Body of pancreas (tissue), 4 donors: Measurements from ENCODE around the gene COMMD10. TPM values are rescaled to one million over a fixed set of nuclear protein-coding genes. Genes with fewer than 3 reads are reported as not detected.

ENCODE experiments used
- ATAC-seq: fragments of 150-250 bp; one replicate; pipeline ENCODE4 v1.9.1; 2016
- DNase-seq, 4 donors: peaks; one replicate each; pipeline ENCODE4 v3.0.0-alpha.2; 2019
- H3K27ac ChIP-seq, 4 donors: fragments of 200-600 bp; sonication (generic); 1 replicate in 3 of 4; 2 replicates in 1 of 4; pipeline versions ENCODE4 v1.5.1 to v1.6.1; 2016 to 2019; ENCODE audit warnings: mild to moderate bottlenecking in 1 of 4, mixed read lengths in 1 of 4, moderate library complexity in 1 of 4
- H3K27me3 ChIP-seq, 2 donors: fragments of 200-600 bp; sonication (generic); one replicate each; pipeline ENCODE4 v1.6.0; 2016; ENCODE audit warnings: mild to moderate bottlenecking in 1 of 2
- H3K36me3 ChIP-seq, 2 donors: fragments of 200-600 bp; sonication (generic); replicated peaks in 1 of 2; 2 replicates each; pipeline ENCODE4 v1.5.1; 2016; ENCODE audit warnings: low read depth in 2 of 2; ENCODE audit not compliant: insufficient read depth in 1 of 2
- H3K4me1 ChIP-seq: fragments of 200-600 bp; sonication (generic); one replicate; pipeline ENCODE4 v1.6.0; 2016
- H3K4me3 ChIP-seq, 2 donors: fragments of 200-600 bp; sonication (generic); 1 replicate in 1 of 2; 2 replicates in 1 of 2; pipeline ENCODE4 v1.5.1; 2016 to 2019
- H3K9me3 ChIP-seq, 3 donors: fragments of 200-600 bp; sonication (generic); 1 replicate in 2 of 3; 2 replicates in 1 of 3; pipeline ENCODE4 v1.5.1; 2016
- POLR2A ChIP-seq, 3 donors: fragments of 450-650 bp; IDR thresholded peaks; one replicate each; pipeline ENCODE4 v1.6.1; 2016; ENCODE audit warnings: antibody characterized with exemption in 3 of 3, mild to moderate bottlenecking in 2 of 3
- WGBS, 2 donors: methylation state at CpG; one replicate each; pipeline ENCODE4 v1.1.5; 2017; 5-methylcytosine and 5-hydroxymethylcytosine counted together
- intact Hi-C: fragments of 100-400 bp; cut with DNase I; formaldehyde crosslinking; loops from one replicate; pipeline ENCODE4 v1.15.1; 2023
- total RNA-seq, 2 donors: library from RNA; depleted of rRNA; stranded (reverse); fragments of >200 nt; gene quantifications; one replicate each; pipeline ENCODE4 v1.1.0, GENCODE V29; 2016
- TF ChIP-seq, protein P1 (sequence below), 7 experiments: fragments of 450-650 bp in 4 of 7; fragments of 200-600 bp in 3 of 7; sonication (generic) in 3 of 7; IDR thresholded peaks; one replicate each; pipeline ENCODE4 v1.5.1; 2016 to 2019; ENCODE audit warnings: antibody characterized with exemption in 7 of 7

The COMMD10 gene
- total RNA-seq, 2 donors from 2014 or later: 26.5 to 27.0 TPM

DNA sequence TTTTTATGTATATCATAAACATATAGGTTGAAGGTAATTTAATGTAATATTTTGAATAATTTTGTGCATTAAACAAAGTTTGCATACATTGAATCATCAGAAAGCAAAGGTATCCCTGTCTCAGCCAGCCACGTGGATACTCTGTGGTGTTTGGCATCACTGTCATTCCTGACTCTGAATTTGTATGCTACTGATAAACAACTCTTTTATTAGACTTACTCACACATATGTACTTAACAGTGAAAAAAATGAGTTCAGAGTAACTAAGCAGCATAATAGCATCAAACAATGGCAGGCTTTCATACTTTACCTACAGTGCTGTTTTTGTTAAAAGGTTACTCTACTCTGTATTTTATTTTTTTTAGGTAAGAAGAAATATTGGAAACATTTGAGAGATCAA is 171.9 kb downstream of the COMMD10 start:
- H3K4me1 ChIP-seq: no peaks in the 10 kb centered on the region
- H3K27ac ChIP-seq: no peak overlapping the region
- no peaks in the 10 kb centered on the region for H3K27me3 ChIP-seq
- TF ChIP-seq, protein P1, sequence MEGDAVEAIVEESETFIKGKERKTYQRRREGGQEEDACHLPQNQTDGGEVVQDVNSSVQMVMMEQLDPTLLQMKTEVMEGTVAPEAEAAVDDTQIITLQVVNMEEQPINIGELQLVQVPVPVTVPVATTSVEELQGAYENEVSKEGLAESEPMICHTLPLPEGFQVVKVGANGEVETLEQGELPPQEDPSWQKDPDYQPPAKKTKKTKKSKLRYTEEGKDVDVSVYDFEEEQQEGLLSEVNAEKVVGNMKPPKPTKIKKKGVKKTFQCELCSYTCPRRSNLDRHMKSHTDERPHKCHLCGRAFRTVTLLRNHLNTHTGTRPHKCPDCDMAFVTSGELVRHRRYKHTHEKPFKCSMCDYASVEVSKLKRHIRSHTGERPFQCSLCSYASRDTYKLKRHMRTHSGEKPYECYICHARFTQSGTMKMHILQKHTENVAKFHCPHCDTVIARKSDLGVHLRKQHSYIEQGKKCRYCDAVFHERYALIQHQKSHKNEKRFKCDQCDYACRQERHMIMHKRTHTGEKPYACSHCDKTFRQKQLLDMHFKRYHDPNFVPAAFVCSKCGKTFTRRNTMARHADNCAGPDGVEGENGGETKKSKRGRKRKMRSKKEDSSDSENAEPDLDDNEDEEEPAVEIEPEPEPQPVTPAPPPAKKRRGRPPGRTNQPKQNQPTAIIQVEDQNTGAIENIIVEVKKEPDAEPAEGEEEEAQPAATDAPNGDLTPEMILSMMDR (IDR thresholded peaks at IDR 0.05): no peak
- TF ChIP-seq POLR2A (IDR thresholded peaks at IDR 0.05): no peak
- ATAC-seq: no peak
- H3K4me3 ChIP-seq: no peak overlapping the region
- no peaks in the 10 kb centered on the region for H3K36me3 ChIP-seq
- 86 to 97% methylated on average over 1 of the region's 1 CpG for WGBS, 2 donors
- H3K9me3 ChIP-seq: no peaks in the 10 kb centered on the region
- no peak for DNase-seq
- intact Hi-C loops: no loop called here

DNA sequence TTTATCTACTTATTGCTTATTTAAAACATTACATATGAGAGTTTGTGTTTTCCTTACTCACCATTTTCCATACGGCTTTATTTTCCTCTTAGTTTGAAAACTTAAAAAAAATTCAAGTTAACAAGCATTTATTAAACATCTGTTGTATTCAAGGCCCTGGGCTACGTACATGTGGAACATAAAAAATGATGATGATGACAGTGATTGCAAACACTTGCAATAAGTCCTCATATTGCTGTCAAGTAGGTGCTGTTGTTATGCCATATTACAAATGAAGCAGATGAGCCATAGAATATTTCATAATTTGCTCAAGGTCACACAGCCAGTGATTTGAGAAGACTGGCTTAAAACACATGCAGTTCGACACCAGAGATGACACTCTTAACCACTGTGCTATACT is 180.6 kb downstream of the COMMD10 start:
- TF ChIP-seq, protein P1 (IDR thresholded peaks at IDR 0.05): no peak
- TF ChIP-seq POLR2A (IDR thresholded peaks at IDR 0.05): no peak
- no peaks in the 10 kb centered on the region for H3K9me3 ChIP-seq
- H3K4me1 ChIP-seq: no peaks in the 10 kb centered on the region
- ATAC-seq (no peak), DNase-seq (no peak)
- no peaks in the 10 kb centered on the region for H3K36me3 ChIP-seq
- intact Hi-C loops: no loop called here
- no peaks in the 10 kb centered on the region for H3K27me3 ChIP-seq
- no peak overlapping the region for H3K27ac ChIP-seq
- 94 to 95% methylated on average over 3 of the region's 3 CpGs for WGBS, 2 donors
- no peak overlapping the region for H3K4me3 ChIP-seq

DNA sequence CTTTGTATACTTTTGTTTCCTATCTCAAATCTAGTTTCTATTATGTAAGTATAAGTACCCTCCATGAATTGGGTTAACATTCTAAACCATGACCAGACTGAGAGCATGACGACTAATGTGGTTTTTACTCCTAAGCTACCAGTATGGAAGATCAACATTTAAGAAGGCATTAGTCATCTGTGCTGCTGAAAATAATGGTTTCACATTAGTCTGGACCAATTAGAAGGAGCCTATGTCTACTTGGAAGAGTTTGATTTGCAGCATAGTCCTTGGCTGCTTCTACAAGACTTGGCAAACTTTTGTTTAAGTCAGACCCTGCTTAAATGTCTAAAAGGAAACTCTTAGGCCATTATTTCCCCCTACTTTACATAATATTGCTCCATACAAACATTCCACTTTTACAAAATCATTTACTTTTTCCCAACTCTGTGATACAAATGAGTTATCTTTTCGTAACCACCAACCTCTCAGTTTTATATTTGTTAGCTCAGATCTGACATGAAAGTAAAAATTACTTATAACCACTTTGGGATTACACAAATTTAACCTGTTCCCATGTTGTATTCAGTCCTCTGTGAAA is 186.7 kb downstream of the COMMD10 start:
- Histone ChIP-seq H3K27ac (no peak overlapping the region), H3K27me3 (no peaks in the 10 kb centered on the region), H3K4me1 (no peaks in the 10 kb centered on the region), H3K9me3 (no peaks in the 10 kb centered on the region), H3K4me3 (no peak overlapping the region), H3K36me3 (no peaks in the 10 kb centered on the region)
- TF ChIP-seq, protein P1 (IDR thresholded peaks at IDR 0.05): no peak
- no peak for TF ChIP-seq POLR2A (IDR thresholded peaks at IDR 0.05)
- WGBS, 2 donors: 95 to 98% methylated on average over 2 of the region's 2 CpGs
- ATAC-seq (no peak), DNase-seq (no peak)
- intact Hi-C loops: no loop called here

DNA sequence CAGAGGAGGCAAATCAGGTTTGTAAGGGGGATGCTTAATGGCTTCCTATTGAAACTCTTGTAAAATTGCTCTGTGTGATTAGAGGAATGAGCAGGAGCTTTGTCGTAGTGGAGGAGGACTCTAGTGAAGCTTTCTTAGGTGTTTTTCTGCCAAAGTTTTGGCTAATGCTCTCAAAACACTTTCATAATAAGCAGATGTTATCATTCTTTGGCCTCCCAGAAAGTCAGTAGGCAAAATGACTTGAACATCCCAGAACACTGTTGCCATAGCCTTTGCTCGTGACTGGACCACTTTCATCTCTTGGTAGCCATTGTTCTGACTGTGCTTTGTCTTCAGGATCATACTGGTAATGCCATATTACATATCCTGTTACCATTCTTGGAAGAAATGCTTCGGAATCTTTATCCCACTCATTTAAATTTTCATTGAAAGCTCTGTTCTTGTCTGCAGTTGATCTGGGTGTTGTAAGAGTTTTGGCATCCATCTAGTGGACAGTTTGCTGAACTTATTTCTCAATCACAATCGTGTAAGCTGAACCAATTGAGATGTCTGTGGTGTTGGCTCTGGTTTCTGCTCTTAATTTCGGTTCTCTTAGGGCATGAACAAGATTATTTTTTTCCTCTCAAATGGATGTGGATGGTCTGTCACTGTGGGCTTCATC is 187.6 kb downstream of the COMMD10 start:
- Histone ChIP-seq H3K36me3 (no peaks in the 10 kb centered on the region), H3K4me3 (no peak overlapping the region), H3K27ac (no peak overlapping the region), H3K4me1 (no peaks in the 10 kb centered on the region), H3K9me3 (no peaks in the 10 kb centered on the region), H3K27me3 (no peaks in the 10 kb centered on the region)
- no peak for DNase-seq
- intact Hi-C loops: no loop called here
- TF ChIP-seq, protein P1 (IDR thresholded peaks at IDR 0.05): no peak
- ATAC-seq: peak; percentile 18
- WGBS, 2 donors: 87 to 88% methylated on average over 5 of the region's 5 CpGs
